Mucosa of descending colon (tissue), 3 donors: Measurements from ENCODE around the gene GMDS. TPM values are rescaled to one million over a fixed set of nuclear protein-coding genes. Genes with fewer than 3 reads are reported as not detected.

Experiments
- ATAC-seq: fragments of 200-7000 bp; cut with Tn5 transposase; one replicate; pipeline ENCODE4 v1.9.1; 2020; ENCODE audit warnings: mild to moderate bottlenecking, moderate library complexity
- DNase-seq, 3 donors: peaks; one replicate each; pipeline ENCODE4 v3.0.0-alpha.2; 2020
- H3K36me3 ChIP-seq: fragments of 200-600 bp; one replicate; pipeline ENCODE4 v1.8.0; 2021; ENCODE audit warnings: low read depth, mild to moderate bottlenecking
- H3K4me1 ChIP-seq: fragments of 200-600 bp; one replicate; pipeline ENCODE4 v1.8.0; 2021; ENCODE audit warnings: low read depth, mild to moderate bottlenecking
- H3K4me3 ChIP-seq: fragments of 200-600 bp; one replicate; pipeline ENCODE4 v1.8.0; 2021; ENCODE audit warnings: mild to moderate bottlenecking
- H3K9me3 ChIP-seq: fragments of 200-600 bp; one replicate; pipeline ENCODE4 v1.8.0; 2021; ENCODE audit warnings: mild to moderate bottlenecking
- CTCF ChIP-seq: fragments of 200-600 bp; IDR thresholded peaks from one replicate; pipeline ENCODE4 v1.8.0; 2022; ENCODE audit warnings: antibody characterized with exemption, mild to moderate bottlenecking
- intact Hi-C, 2 donors: fragments of 100-400 bp; cut with DNase I in 1 of 2; cut with micrococcal nuclease in 1 of 2; formaldehyde crosslinking; loops; one replicate each; pipeline versions ENCODE4 v1.11.0 to v1.11.1; 2022; cut with DNase I, micrococcal nuclease
- total RNA-seq, 3 donors: library from RNA; stranded (reverse); fragmentation: NEBNext Ultra II Directional in 2 of 3; extraction: Animal tissue kit (Norgen Biotek cat#: 25700) in 2 of 3; gene quantifications; one replicate each; pipeline versions ENCODE4 v1.2.1 to v1.2.4, GENCODE V29; 2021 to 2023
- donor health status: DM: no; HTN: no; CAD: no; lungs with moderate emphysema.
- donor health status: DM: no; HTN: no; CAD: no.
- donor health status: DM: no; HTN: yes; CAD: no.

The GMDS gene
- total RNA-seq, 3 donors from 2014 or later, result 68.0 to 228 (median 135) TPM

DNA sequence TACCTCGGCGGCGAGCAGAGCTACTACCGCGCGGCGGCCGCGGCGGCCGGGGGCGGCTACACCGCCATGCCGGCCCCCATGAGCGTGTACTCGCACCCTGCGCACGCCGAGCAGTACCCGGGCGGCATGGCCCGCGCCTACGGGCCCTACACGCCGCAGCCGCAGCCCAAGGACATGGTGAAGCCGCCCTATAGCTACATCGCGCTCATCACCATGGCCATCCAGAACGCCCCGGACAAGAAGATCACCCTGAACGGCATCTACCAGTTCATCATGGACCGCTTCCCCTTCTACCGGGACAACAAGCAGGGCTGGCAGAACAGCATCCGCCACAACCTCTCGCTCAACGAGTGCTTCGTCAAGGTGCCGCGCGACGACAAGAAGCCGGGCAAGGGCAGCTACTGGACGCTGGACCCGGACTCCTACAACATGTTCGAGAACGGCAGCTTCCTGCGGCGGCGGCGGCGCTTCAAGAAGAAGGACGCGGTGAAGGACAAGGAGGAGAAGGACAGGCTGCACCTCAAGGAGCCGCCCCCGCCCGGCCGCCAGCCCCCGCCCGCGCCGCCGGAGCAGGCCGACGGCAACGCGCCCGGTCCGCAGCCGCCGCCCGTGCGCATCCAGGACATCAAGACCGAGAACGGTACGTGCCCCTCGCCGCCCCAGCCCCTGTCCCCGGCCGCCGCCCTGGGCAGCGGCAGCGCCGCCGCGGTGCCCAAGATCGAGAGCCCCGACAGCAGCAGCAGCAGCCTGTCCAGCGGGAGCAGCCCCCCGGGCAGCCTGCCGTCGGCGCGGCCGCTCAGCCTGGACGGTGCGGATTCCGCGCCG lies 634.7 kb downstream of the GMDS start:
- ATAC-seq, result peak; percentile 6
- Histone ChIP-seq H3K9me3 (no peaks in the 10 kb centered on the region), H3K36me3 (no peaks in the 10 kb centered on the region), H3K4me1 (peaks cover 40% of the 10 kb centered on the region), H3K4me3 (no peak overlapping the region)
- TF ChIP-seq CTCF, result no peak
- intact Hi-C loops, result no loop called here
- no peak for DNase-seq

- Histone ChIP-seq H3K9me3 (no peaks in the 10 kb centered on the region), H3K4me3 (no peak within 1 kb of the TSS), H3K36me3 (no peaks in the 10 kb centered on the region), H3K4me1 (peaks cover 47% of the 10 kb centered on the region)
- intact Hi-C loops, result loop anchor here in 1 of 2 donors (10.0 kb wide), 4 partner anchors 495 to 1025 kb away; no protein-coding TSS in a partner anchor
- TF ChIP-seq CTCF, result no peak
- DNase-seq (peak; percentile 85 to 88 (median 86)), ATAC-seq (peak; percentile 82)
Observed at GRCh38 chr6:1609648-1610496, 635.5 kb downstream of the GMDS start, which contains the start of gene FOXC1. TSS of gene FOXC1 (plus strand) at chr6:1609915. CDS start at chr6:1610446, 531 bp downstream.

GRCh38 chr6:1609041-1609647 lies 636.3 kb downstream of the GMDS start:
- TF ChIP-seq CTCF, result no peak
- no peaks in the 10 kb centered on the region for H3K36me3 ChIP-seq
- intact Hi-C loops, result loop anchor here in 1 of 2 donors (10.0 kb wide), 4 partner anchors 496 to 1026 kb away; no protein-coding TSS in a partner anchor
- no peaks in the 10 kb centered on the region for H3K9me3 ChIP-seq
- no peak for DNase-seq
- peaks cover 49% of the 10 kb centered on the region for H3K4me1 ChIP-seq
- ATAC-seq, result no peak
- no peak overlapping the region for H3K4me3 ChIP-seq

DNA sequence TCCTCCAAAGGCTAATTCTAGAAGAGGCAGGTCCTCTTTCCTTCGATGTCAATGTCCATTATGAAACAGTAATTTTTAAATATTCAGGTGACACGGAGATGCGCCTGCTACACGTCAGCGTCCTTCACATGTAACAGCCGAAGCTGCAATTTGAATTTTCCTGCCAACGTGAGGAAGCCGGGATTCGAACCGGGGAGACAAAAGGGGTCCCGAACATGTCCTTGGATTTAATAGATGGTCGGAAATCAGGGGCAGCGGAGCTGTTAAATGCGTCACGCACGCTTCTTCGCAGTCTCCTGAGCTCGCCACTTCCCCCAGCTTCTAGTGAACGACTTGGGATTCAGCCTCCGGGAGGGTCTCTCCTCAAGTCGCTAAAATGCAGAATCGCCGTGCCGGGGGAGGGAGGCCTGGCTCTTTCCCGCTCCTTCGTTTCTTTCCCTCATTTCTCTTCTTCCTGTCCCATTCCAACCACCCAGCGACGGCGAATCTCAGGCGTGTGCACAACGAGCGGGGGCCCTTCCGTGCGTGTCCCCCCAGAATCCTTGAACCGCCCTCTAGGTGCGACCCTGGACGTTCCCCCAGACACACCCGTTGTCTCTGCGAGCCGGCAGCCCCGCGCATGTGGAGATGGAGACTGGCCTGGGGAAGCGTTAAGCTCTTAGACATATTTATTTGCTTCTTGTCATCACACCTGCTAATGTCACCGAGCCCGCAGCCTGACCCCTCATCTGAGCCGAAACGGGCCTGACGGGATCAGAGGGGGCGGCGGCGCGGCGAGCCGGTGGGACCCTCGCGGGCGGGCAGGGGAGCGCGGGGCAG lies 637.0 kb downstream of the GMDS start:
- intact Hi-C loops, result loop anchor here in 1 of 2 donors (10.0 kb wide), 4 partner anchors 496 to 1026 kb away; no protein-coding TSS in a partner anchor
- Histone ChIP-seq H3K4me1 (peaks cover 45% of the 10 kb centered on the region), H3K36me3 (no peaks in the 10 kb centered on the region), H3K9me3 (no peaks in the 10 kb centered on the region), H3K4me3 (no peak overlapping the region)
- no peak for ATAC-seq
- no peak for DNase-seq
- TF ChIP-seq CTCF, result no peak
